ENCODE data around the gene ZG16.

ZG16 gene

DNA sequence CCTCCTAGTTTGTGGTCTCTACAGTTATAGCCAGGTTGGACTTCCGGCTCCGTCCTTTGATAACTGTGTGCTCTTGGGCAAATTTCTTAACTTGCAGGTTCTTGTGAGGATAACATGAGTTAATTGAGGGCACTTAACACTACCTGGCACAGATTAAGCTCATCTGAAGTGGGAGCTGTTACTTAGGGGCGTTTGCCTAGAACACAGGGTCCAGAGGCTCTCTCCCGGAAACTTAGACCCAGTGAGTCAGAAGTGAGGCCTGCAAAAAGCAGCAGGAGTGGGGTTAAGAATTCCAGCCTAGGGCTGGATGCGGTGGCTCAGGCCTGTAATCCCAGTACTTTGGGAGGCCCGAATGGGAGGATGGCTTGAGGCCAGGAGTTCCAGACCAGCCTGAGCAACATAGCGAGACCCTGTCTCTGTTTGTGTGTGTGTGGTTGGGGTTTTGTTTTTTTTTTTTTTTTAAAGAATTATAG, 43.6 kb downstream of the ZG16 start:
- Histone ChIP-seq H3K4me1 (ENCODE audit: insufficient read depth, low read length, severe bottlenecking) (peaks cover 47% of the 10 kb centered on the region), H3K27ac (ENCODE audit: low read depth, low read length, poor library complexity, severe bottlenecking) (no peak overlapping the region), H3K36me3 (ENCODE audit: insufficient read depth, low read length) (peaks cover 26% of the 10 kb centered on the region), H3F3A (ENCODE audit: insufficient read depth, low read length) (no peaks in the 10 kb centered on the region), H3K4me3 (ENCODE audit: low read depth, low read length, poor library complexity, severe bottlenecking) (no peak overlapping the region), H4K20me1 (ENCODE audit: insufficient read depth, low read length) (no peaks in the 10 kb centered on the region), H3K9me3 (ENCODE audit: low read length) (no peaks in the 10 kb centered on the region), H3K4me2 (ENCODE audit: low read length) (peak overlapping the region; percentile 71; the same call in 1 of the 2 replicates), H2AFZ (ENCODE audit: low read length) (no peak overlapping the region), H3K79me2 (ENCODE audit: insufficient read depth, low read length) (no peaks in the 10 kb centered on the region), H3K27me3 (ENCODE audit: insufficient read depth, low read length) (no peaks in the 10 kb centered on the region), H3K9ac (ENCODE audit: low read length) (no peak overlapping the region; the same call in 1 of the 2 replicates), H3K9me2 (ENCODE audit: low read depth, low read length) (no peaks in the 10 kb centered on the region)
- no peak for TF ChIP-seq EZH2 (IDR thresholded peaks at IDR 0.05; ENCODE audit: borderline replicate concordance, low read length)
- TF ChIP-seq, protein P1, sequence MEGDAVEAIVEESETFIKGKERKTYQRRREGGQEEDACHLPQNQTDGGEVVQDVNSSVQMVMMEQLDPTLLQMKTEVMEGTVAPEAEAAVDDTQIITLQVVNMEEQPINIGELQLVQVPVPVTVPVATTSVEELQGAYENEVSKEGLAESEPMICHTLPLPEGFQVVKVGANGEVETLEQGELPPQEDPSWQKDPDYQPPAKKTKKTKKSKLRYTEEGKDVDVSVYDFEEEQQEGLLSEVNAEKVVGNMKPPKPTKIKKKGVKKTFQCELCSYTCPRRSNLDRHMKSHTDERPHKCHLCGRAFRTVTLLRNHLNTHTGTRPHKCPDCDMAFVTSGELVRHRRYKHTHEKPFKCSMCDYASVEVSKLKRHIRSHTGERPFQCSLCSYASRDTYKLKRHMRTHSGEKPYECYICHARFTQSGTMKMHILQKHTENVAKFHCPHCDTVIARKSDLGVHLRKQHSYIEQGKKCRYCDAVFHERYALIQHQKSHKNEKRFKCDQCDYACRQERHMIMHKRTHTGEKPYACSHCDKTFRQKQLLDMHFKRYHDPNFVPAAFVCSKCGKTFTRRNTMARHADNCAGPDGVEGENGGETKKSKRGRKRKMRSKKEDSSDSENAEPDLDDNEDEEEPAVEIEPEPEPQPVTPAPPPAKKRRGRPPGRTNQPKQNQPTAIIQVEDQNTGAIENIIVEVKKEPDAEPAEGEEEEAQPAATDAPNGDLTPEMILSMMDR (IDR thresholded peaks at IDR 0.05; ENCODE audit: low read length), result no peak

GRCh38 chr16:29824589-29825144, 46.6 kb downstream of the ZG16 start:
- Histone ChIP-seq H3K79me2 (ENCODE audit: insufficient read depth, low read length) (no peaks in the 10 kb centered on the region), H3K9me2 (ENCODE audit: low read depth, low read length) (no peaks in the 10 kb centered on the region), H3K4me2 (ENCODE audit: low read length) (no peak overlapping the region), H2AFZ (ENCODE audit: low read length) (no peak overlapping the region), H3K27ac (ENCODE audit: low read depth, low read length, poor library complexity, severe bottlenecking) (no peak overlapping the region), H3K4me3 (ENCODE audit: low read depth, low read length, poor library complexity, severe bottlenecking) (no peak overlapping the region), H4K20me1 (ENCODE audit: insufficient read depth, low read length) (no peaks in the 10 kb centered on the region), H3K36me3 (ENCODE audit: insufficient read depth, low read length) (peaks cover 9% of the 10 kb centered on the region; the same call in 1 of the 2 replicates), H3K27me3 (ENCODE audit: insufficient read depth, low read length) (no peaks in the 10 kb centered on the region), H3F3A (ENCODE audit: insufficient read depth, low read length) (no peaks in the 10 kb centered on the region), H3K9me3 (ENCODE audit: low read length) (no peaks in the 10 kb centered on the region), H3K4me1 (ENCODE audit: insufficient read depth, low read length, severe bottlenecking) (peaks cover 26% of the 10 kb centered on the region), H3K9ac (ENCODE audit: low read length) (no peak overlapping the region)
- TF ChIP-seq EZH2 (IDR thresholded peaks at IDR 0.05; ENCODE audit: borderline replicate concordance, low read length), result no peak
- TF ChIP-seq, protein P1 (IDR thresholded peaks at IDR 0.05; ENCODE audit: low read length), result no peak

DNA sequence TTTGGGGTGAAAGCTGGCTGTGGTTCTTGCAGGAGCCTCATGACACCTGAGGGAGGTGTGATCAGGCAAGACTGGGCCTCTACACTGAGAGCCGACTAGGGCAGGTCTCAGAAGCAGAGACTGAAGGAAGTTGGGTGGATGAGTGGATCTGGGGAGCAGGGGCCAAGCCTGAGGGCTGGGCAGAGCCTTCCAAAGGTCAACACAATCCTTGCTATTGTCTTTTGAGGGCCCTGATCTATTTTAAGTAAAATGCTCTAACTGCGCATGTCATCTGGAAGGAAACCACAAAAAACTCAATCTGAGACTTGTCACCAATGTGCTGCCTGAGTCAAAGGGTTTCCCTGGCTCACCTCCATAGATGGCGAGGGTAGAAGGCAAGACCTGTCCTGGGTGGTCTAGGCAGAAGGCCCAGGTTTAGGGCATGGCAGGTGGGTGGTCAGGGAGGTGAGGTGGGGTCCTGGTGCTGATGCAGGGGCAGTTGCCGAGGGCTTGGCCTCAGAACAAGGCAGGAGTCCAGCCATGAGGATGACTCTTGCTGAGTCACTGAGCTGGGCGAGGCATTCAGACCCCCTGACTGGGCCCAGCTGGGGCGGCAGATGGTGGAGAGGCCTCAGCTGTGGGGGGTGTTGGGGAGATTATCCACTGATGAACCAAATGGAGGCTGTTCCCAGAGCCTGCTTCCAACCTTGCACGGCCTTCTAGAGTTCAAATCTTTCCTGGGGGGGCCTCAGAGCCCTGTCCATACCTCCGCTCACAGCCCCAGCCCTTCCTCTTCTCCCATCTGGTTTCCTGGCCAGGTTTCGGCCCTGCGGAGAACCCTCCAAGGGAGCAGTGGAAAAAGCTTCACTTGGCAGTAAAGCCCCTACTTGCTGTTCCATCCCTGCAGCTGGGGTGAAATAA, 47.3 kb downstream of the ZG16 start:
- Histone ChIP-seq H3K4me1 (ENCODE audit: insufficient read depth, low read length, severe bottlenecking) (peaks cover 19% of the 10 kb centered on the region), H3F3A (ENCODE audit: insufficient read depth, low read length) (no peaks in the 10 kb centered on the region), H3K4me2 (ENCODE audit: low read length) (no peak overlapping the region), H3K36me3 (ENCODE audit: insufficient read depth, low read length) (peaks cover 4% of the 10 kb centered on the region; the same call in 1 of the 2 replicates), H3K27ac (ENCODE audit: low read depth, low read length, poor library complexity, severe bottlenecking) (no peak overlapping the region), H4K20me1 (ENCODE audit: insufficient read depth, low read length) (no peaks in the 10 kb centered on the region), H3K9ac (ENCODE audit: low read length) (no peak overlapping the region; the same call in 1 of the 2 replicates), H3K9me3 (ENCODE audit: low read length) (no peaks in the 10 kb centered on the region), H3K79me2 (ENCODE audit: insufficient read depth, low read length) (no peaks in the 10 kb centered on the region), H3K4me3 (ENCODE audit: low read depth, low read length, poor library complexity, severe bottlenecking) (no peak overlapping the region), H3K27me3 (ENCODE audit: insufficient read depth, low read length) (no peaks in the 10 kb centered on the region), H3K9me2 (ENCODE audit: low read depth, low read length) (no peaks in the 10 kb centered on the region), H2AFZ (ENCODE audit: low read length) (no peak overlapping the region)
- TF ChIP-seq EZH2 (IDR thresholded peaks at IDR 0.05; ENCODE audit: borderline replicate concordance, low read length), result no peak
- TF ChIP-seq, protein P1 (IDR thresholded peaks at IDR 0.05; ENCODE audit: low read length), result no peak

Measured in OCI-LY1 (cell line).